Ammon's horn (tissue), 1 donor: ENCODE measurements around the gene ARR3.
"Not testable (repeated sequence)": the region's sequence is repeated elsewhere in the genome, so short reads cannot be mapped to it uniquely, and the experiment has no call there.

Experiments
- DNase-seq: peaks from one replicate; pipeline ENCODE4 v3.0.0-alpha.2; 2016; ENCODE audit warnings: low spot score

Gene ARR3

GRCh38 chrX:70280573-70280972 lies 12.4 kb downstream of the ARR3 start:
- DNase-seq = no peak

- DNase-seq = no peak
Observed at GRCh38 chrX:70281951-70282350, 13.8 kb downstream of the ARR3 start, which contains the start of gene RAB41. TSS of gene RAB41 (plus strand) at chrX:70282172. CDS start at chrX:70282218, 46 bp downstream.

GRCh38 chrX:70289168-70289792 lies 21.1 kb downstream of the ARR3 start:
- no peak for DNase-seq

GRCh38 chrX:70289793-70290770 lies 21.9 kb downstream of the ARR3 start, which contains the start of the genes KIF4A and PDZD11:
TSS of gene KIF4A (plus strand) at chrX:70290104. CDS start at chrX:70290459, 355 bp downstream.
TSS of gene PDZD11 (minus strand) at chrX:70289927. CDS start at chrX:70289341, 586 bp downstream.
- peak; percentile 72 for DNase-seq

- DNase-seq = no peak
Observed at GRCh38 chrX:70292788-70293187, 24.7 kb downstream of the ARR3 start.

- DNase-seq = no peak
Observed at GRCh38 chrX:70293621-70294020, 25.5 kb downstream of the ARR3 start.

- DNase-seq = no peak
Observed at GRCh38 chrX:70301716-70302115, 33.6 kb downstream of the ARR3 start.

GRCh38 chrX:70313503-70313902 lies 45.4 kb downstream of the ARR3 start:
- no peak for DNase-seq

GRCh38 chrX:70322784-70323183 lies 54.6 kb downstream of the ARR3 start:
- DNase-seq = no peak

GRCh38 chrX:70323628-70324027 lies 55.5 kb downstream of the ARR3 start:
- not testable (repeated sequence) for DNase-seq

GRCh38 chrX:70324326-70324725 lies 56.2 kb downstream of the ARR3 start:
- no peak for DNase-seq

GRCh38 chrX:70331161-70331560 lies 63.0 kb downstream of the ARR3 start:
- no peak for DNase-seq
